ENCODE measurements around the gene TUBGCP2. TPM values are rescaled to one million over a fixed set of nuclear protein-coding genes. Genes with fewer than 3 reads are reported as not detected.

Gene TUBGCP2
- total and polyA plus RNA-seq, 9 of the 15 experiments (the other 6 are each of a cell fraction or from before 2014, with no cell fraction given) = 4.3 to 56.6 (median 28.4) TPM

GRCh38 chr10:133357285-133358161 lies 48.9 kb upstream of the TUBGCP2 start, which contains the start of gene FUOM (continued):
- peak in 2 of 3 experiments; percentile 82 to 94; a peak in 4 of 6 replicates for TF ChIP-seq ZBTB11 (CRISPR knock-in tag; IDR thresholded peaks at IDR 0.05)
- TF ChIP-seq KDM4B (IDR thresholded peaks at IDR 0.05; ENCODE audit: borderline replicate concordance in 2 of 2, low read depth in 1 of 2) = no peak
- peak; percentile 47 for TF ChIP-seq POLR2B (IDR thresholded peaks at IDR 0.05; ENCODE audit: low read depth, partially characterized antibody)
- no peak for TF ChIP-seq BCOR (IDR thresholded peaks at IDR 0.05)
